T47D (cell line): ENCODE data around the gene NFATC1.

Source experiments
- DNase-seq, 2 experiments: peaks; one replicate each; pipeline versions ENCODE4 v3.0.0 to v3.0.0-alpha.2; 2011 to 2012; ENCODE audit warnings: low read depth in 1 of 2, low spot score in 1 of 2
- JUND ChIP-seq: IDR thresholded peaks from 2 replicates; pipeline ENCODE4 v1.6.1; 2012; ENCODE audit warnings: low read depth
- in situ Hi-C: cut with HindIII; loops from 2 replicates; pipeline ENCODE4 v1.10.0; 2016; ENCODE audit warnings: low sequenced_read_pairs, low pct_unique_long_range_greater_than_20kb

Gene NFATC1

GRCh38 chr18:79506191-79507075 lies 110.7 kb downstream of the NFATC1 start:
- in situ Hi-C loops: no loop called here
- no peak for TF ChIP-seq JUND
- no peak for DNase-seq

- in situ Hi-C loops: no loop called here
- no peak for DNase-seq
- no peak for TF ChIP-seq JUND
Measured at GRCh38 chr18:79507076-79507545, 111.4 kb downstream of the NFATC1 start.

GRCh38 chr18:79507546-79508480 lies 112.1 kb downstream of the NFATC1 start:
- TF ChIP-seq JUND: no peak
- no peak for DNase-seq
- in situ Hi-C loops: no loop called here

- no peak for TF ChIP-seq JUND
- in situ Hi-C loops: no loop called here
- no peak for DNase-seq
Measured at GRCh38 chr18:79508565-79509535, 113.1 kb downstream of the NFATC1 start.

- DNase-seq: no peak
- in situ Hi-C loops: no loop called here
- no peak for TF ChIP-seq JUND
Measured at GRCh38 chr18:79509536-79509930, 113.8 kb downstream of the NFATC1 start.

- TF ChIP-seq JUND: no peak
- in situ Hi-C loops: no loop called here
- no peak for DNase-seq
Measured at GRCh38 chr18:79510046-79510685, 114.4 kb downstream of the NFATC1 start.

- in situ Hi-C loops: no loop called here
- DNase-seq: no peak
- no peak for TF ChIP-seq JUND
Measured at GRCh38 chr18:79510731-79511241, 115.1 kb downstream of the NFATC1 start.

GRCh38 chr18:79511271-79511670 lies 115.5 kb downstream of the NFATC1 start:
- in situ Hi-C loops: no loop called here
- DNase-seq: no peak
- no peak for TF ChIP-seq JUND

GRCh38 chr18:79511671-79512301 lies 116.1 kb downstream of the NFATC1 start:
- no peak for DNase-seq
- in situ Hi-C loops: no loop called here
- no peak for TF ChIP-seq JUND

GRCh38 chr18:79512461-79513380 lies 117.0 kb downstream of the NFATC1 start:
- in situ Hi-C loops: no loop called here
- no peak for TF ChIP-seq JUND

More at GRCh38 chr18:79512461-79513380, 117.0 kb downstream of the NFATC1 start:
- DNase-seq: no peak
